Esophagus muscularis mucosa (tissue), 4 donors: ENCODE results near the gene MOB3A. TPM values are rescaled to one million over a fixed set of nuclear protein-coding genes. Genes with fewer than 3 reads are reported as not detected.
A peak's percentile ranks its signal among the peaks of the same experiment; 100 is the strongest.

Experiments used
- DNase-seq: peaks from one replicate; pipeline ENCODE4 v3.0.0-alpha.2; 2017; ENCODE audit errors: extremely low spot score
- H3K27ac ChIP-seq, 4 donors: fragments of 200-600 bp; sonication (generic); replicated peaks in 1 of 4; 1 replicate in 3 of 4; 2 replicates in 1 of 4; pipeline ENCODE4 v1.5.1; 2016 to 2019; ENCODE audit warnings: mild to moderate bottlenecking in 1 of 4
- H3K27me3 ChIP-seq, 4 donors: fragments of 200-600 bp; sonication (generic); one replicate each; pipeline versions ENCODE4 v1.5.1 to v1.6.0; 2016 to 2019
- H3K36me3 ChIP-seq, 4 donors: fragments of 200-600 bp; sonication (generic); one replicate each; pipeline ENCODE4 v1.5.1; 2016 to 2019
- H3K4me1 ChIP-seq, 4 donors: fragments of 200-600 bp; sonication (generic); one replicate each; pipeline ENCODE4 v1.5.1; 2016 to 2019
- H3K4me3 ChIP-seq, 4 donors: fragments of 200-600 bp; sonication (generic); 1 replicate in 2 of 4; 2 replicates in 2 of 4; pipeline ENCODE4 v1.5.1; 2016 to 2019; ENCODE audit warnings: mild to moderate bottlenecking in 4 of 4, moderate library complexity in 1 of 4
- H3K9me3 ChIP-seq, 4 donors: fragments of 200-600 bp; sonication (generic); 1 replicate in 3 of 4; 2 replicates in 1 of 4; pipeline ENCODE4 v1.5.1; 2016 to 2019
- CTCF ChIP-seq, 3 experiments: fragments of 200-600 bp in 2 of 3; fragments of 450-650 bp in 1 of 3; sonication (generic) in 2 of 3; IDR thresholded peaks; one replicate each; pipeline ENCODE4 v1.5.1; 2017 to 2019; ENCODE audit warnings: antibody characterized with exemption in 3 of 3, mild to moderate bottlenecking in 2 of 3, moderate library complexity in 1 of 3
- EP300 ChIP-seq: sonication (generic); formaldehyde crosslinking; IDR thresholded peaks from one replicate; pipeline ENCODE4 v1.6.1; 2017; ENCODE audit warnings: antibody characterized with exemption
- POLR2A ChIP-seq: fragments of 450-650 bp; IDR thresholded peaks from one replicate; pipeline ENCODE4 v1.6.1; 2017; ENCODE audit warnings: antibody characterized with exemption, moderate library complexity, mild to moderate bottlenecking, low read depth
- POLR2AphosphoS5 ChIP-seq, 2 donors: sonication (generic); formaldehyde crosslinking; IDR thresholded peaks; one replicate each; pipeline ENCODE4 v1.6.1; 2017; ENCODE audit warnings: antibody characterized with exemption in 2 of 2
- WGBS: methylation state at CpG from one replicate; pipeline ENCODE4 v1.1.5; 2018; 5-methylcytosine and 5-hydroxymethylcytosine counted together
- intact Hi-C: fragments of 100-400 bp; cut with DNase I; formaldehyde crosslinking; loops from one replicate; pipeline ENCODE4 v1.15.1; 2023
- total RNA-seq, 4 donors: library from RNA; depleted of rRNA; stranded (reverse); fragments of >200 nt; gene quantifications; one replicate each; pipeline versions ENCODE4 v1.1.0 to v1.2.1, GENCODE V29; 2016

The MOB3A gene
- total RNA-seq, 4 donors from 2014 or later = 43.6 to 85.2 (median 56.3) TPM

DNA sequence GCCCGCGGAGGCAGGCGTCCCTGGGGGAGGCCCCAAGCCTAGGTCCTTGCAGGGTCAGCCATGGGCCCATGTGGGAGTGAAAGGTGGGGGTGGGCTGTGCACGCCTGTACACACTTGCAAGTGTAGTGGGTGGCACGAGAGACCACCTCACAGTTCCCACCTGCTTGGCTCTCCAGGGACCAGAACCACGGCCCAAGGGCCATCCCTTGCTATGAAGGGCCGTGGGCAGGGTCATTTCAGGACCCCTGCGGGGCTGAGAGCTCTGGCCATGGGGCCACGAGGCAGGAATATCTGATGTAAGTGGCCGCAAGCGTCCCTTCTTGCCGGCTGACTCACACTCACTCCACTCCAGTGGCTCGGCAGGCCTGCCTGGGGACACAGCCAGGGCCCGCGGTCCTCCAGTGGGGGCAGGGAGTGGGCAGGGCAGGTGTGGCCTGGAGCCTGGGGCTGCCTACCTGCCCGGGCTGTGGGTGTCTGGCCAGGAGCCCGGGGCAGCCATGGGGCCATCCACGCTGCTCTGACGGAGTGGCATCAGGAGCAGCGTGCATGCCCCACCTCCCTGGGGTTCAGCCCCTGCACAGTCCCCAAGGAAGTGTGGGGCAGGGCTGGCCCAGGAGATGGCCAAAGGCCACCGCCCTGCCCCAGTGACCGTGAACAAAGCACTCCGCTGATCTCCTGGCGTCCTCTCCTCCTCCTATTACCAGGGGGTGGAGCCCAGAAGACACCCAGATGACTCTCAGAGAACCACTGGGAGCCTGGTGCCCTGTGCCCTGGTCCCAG, 36.5 kb downstream of the MOB3A start:
- H3K27ac ChIP-seq = peak overlapping the region; percentile 99 to 100 (median 100)
- no peaks in the 10 kb centered on the region for H3K9me3 ChIP-seq
- DNase-seq = no peak
- intact Hi-C loops = no loop called here
- TF ChIP-seq POLR2AphosphoS5 (IDR thresholded peaks at IDR 0.05) (peak; percentile 64 to 69), EP300 (no peak), CTCF (IDR thresholded peaks at IDR 0.05) (no peak), POLR2A (peak; percentile 3)
- H3K4me1 ChIP-seq = peaks cover 61 to 92% (median 88%) of the 10 kb centered on the region in 4 donors
- H3K4me3 ChIP-seq = peak overlapping the region; percentile 73 to 82 (median 78)
- no peaks in the 10 kb centered on the region for H3K36me3 ChIP-seq
- H3K27me3 ChIP-seq = no peaks in the 10 kb centered on the region
- WGBS = 61% methylated on average over 14 of the region's 24 CpGs

DNA sequence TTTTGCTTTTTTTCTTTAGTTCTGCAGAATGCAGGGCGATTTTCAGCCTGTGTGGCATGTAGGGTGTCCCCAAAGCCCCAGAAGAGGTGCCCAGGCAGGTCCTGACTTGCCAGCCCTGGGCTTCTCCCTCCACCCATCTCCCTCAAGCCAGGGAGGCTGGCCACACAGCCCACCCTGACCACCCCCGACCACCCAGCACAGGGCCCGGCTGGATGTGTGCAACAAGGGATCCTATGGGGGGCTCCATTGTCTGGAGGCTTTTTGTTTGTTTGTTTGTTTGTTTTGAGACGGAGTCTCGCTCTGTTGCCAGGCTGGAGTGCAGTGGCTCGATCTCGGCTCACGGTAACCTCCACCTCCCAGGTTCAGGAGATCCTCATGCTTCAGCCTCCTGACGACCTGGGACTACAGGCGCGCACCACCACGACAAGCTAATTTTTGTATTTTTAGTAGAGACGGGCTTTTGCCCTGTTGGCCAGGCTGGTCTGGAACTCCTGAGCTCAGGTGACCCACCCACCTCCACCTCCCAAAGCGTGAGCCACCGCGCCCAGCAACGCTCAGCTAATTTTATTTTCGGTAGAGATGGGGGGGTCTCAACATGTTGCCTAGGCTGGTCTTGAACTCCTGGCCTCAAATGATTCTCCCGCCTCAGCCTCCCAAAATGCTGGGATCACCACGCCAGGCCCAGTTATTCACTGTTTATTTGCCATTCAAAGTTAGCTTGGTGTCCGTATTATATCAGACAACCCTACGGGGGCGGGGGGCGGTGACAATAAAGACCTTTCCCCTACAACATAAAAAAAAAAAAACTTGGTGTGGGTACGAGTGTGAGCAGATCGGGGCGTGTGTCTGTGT, 37.3 kb downstream of the MOB3A start:
- H3K9me3 ChIP-seq = no peaks in the 10 kb centered on the region
- no peak for DNase-seq
- peak overlapping the region; percentile 99 to 100 (median 100) for H3K27ac ChIP-seq
- TF ChIP-seq POLR2A = no peak
- TF ChIP-seq EP300 = no peak
- TF ChIP-seq POLR2AphosphoS5 (IDR thresholded peaks at IDR 0.05) = no peak
- peak overlapping the region in 3 of 4 donors; percentile 73 to 81 (median 75) for H3K4me3 ChIP-seq
- WGBS = 89% methylated on average over 27 of the region's 27 CpGs
- no peaks in the 10 kb centered on the region for H3K27me3 ChIP-seq
- peaks cover 63 to 92% (median 88%) of the 10 kb centered on the region in 4 donors for H3K4me1 ChIP-seq
- intact Hi-C loops = no loop called here
- no peaks in the 10 kb centered on the region for H3K36me3 ChIP-seq

DNA sequence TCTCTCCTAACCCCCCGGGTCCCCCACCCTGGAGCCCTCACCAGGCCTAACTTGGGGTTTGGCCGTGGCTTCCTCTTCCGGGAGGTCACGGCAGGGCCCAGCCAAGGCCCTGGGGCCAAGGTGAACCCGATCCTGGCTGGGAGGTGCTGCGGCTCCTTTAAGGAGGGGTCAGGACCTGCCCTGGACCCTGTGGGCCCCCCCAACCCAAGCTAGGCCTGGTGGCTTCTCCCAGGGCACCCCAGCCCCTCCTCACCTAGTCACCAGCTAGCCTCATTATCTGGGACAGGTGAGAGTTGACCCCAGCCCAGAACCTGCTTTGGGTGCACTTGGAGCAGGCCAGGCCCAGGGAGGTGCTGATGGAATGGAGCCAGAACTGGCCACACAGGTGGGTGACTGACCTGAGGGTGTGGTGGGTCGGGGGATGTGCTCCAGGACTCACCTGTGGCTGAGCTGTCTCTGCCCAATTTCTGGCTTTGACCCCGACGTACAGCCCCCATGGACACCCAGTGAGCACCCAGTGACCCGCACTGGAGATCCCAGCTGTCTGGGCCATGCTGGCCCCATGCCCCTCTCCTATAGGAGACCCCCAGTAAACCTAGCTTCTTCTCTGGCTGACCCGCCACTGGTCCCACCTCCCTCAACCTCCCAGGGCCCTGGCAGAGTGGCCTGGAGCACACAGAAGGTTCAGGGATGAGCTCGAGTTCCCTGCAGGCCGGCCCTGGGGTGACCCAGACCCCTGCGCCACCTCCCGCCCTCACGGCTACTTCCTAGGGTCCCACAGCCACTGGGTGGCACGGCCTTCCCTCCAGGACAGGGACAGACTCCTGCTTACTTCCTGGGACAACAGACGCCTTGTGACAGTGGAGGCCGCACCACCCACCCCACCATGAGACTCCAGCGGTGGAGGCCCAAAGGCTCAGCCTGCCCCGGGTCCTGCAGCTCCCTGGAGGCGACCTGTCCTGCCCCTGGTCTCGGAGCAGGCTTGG, 38.3 kb downstream of the MOB3A start:
- H3K9me3 ChIP-seq = no peaks in the 10 kb centered on the region
- no peak for DNase-seq
- H3K4me3 ChIP-seq = no peak overlapping the region
- no peaks in the 10 kb centered on the region for H3K36me3 ChIP-seq
- intact Hi-C loops = no loop called here
- peak overlapping the region; percentile 99 to 100 (median 100) for H3K27ac ChIP-seq
- no peaks in the 10 kb centered on the region for H3K27me3 ChIP-seq
- TF ChIP-seq EP300 = no peak
- H3K4me1 ChIP-seq = peaks cover 63 to 94% (median 92%) of the 10 kb centered on the region in 4 donors
- 80% methylated on average over 12 of the region's 23 CpGs for WGBS

GRCh38 chr19:2056837-2057192, 39.3 kb downstream of the MOB3A start:
- Histone ChIP-seq H3K36me3 (no peaks in the 10 kb centered on the region), H3K27ac (peak overlapping the region; percentile 99 to 100 (median 100)), H3K4me1 (peaks cover 63 to 93% (median 91%) of the 10 kb centered on the region in 4 donors), H3K27me3 (no peaks in the 10 kb centered on the region), H3K9me3 (no peaks in the 10 kb centered on the region), H3K4me3 (no peak overlapping the region)
- TF ChIP-seq CTCF (IDR thresholded peaks at IDR 0.05) (no peak), EP300 (no peak), POLR2AphosphoS5 (IDR thresholded peaks at IDR 0.05) (no peak)
- 52% methylated on average over 5 of the region's 5 CpGs for WGBS
- intact Hi-C loops = no loop called here
- no peak for DNase-seq
